Loucy (cell line): ENCODE measurements around the gene FHL1.

ENCODE experiments used
- H2AFZ ChIP-seq: fragments of 200-600 bp; sonication (generic); 2 replicates; pipeline ENCODE4 v1.6.0; 2016; ENCODE audit warnings: antibody characterized with exemption, mild to moderate bottlenecking, low read length, moderate library complexity
- H3F3A ChIP-seq: fragments of 200-600 bp; 2 replicates; pipeline ENCODE4 v1.6.0; 2016; ENCODE audit warnings: antibody characterized with exemption, low read depth, mild to moderate bottlenecking
- H3K27me3 ChIP-seq: fragments of 200-600 bp; sonication (generic); 2 replicates; pipeline ENCODE4 v1.6.1; 2014; ENCODE audit warnings: low read length, mild to moderate bottlenecking; ENCODE audit not compliant: insufficient read depth, poor library complexity, severe bottlenecking
- H3K36me3 ChIP-seq: fragments of 200-600 bp; sonication (generic); 2 replicates; pipeline ENCODE4 v1.6.1; 2016; ENCODE audit warnings: low read length; ENCODE audit not compliant: insufficient read depth
- H3K4me1 ChIP-seq: fragments of 200-600 bp; sonication (generic); 2 replicates; pipeline ENCODE4 v1.5.1; 2014; ENCODE audit warnings: low read length, mild to moderate bottlenecking; ENCODE audit not compliant: insufficient read depth, poor library complexity, severe bottlenecking
- H3K4me2 ChIP-seq: fragments of 200-600 bp; sonication (generic); 2 replicates; pipeline ENCODE4 v1.6.0; 2014; ENCODE audit warnings: antibody characterized with exemption, low read length, low read depth, mild to moderate bottlenecking; ENCODE audit not compliant: poor library complexity, severe bottlenecking
- H3K4me3 ChIP-seq: fragments of 200-600 bp; sonication (generic); 2 replicates; pipeline ENCODE4 v1.5.1; 2014; ENCODE audit warnings: low read length, mild to moderate bottlenecking, mixed read lengths; ENCODE audit not compliant: poor library complexity, severe bottlenecking
- H3K79me2 ChIP-seq: fragments of 200-600 bp; sonication (generic); 2 replicates; pipeline ENCODE4 v1.6.1; 2014; ENCODE audit warnings: low read length; ENCODE audit not compliant: insufficient read depth
- H3K9ac ChIP-seq: fragments of 200-600 bp; sonication (generic); 2 replicates; pipeline ENCODE4 v1.6.0; 2014; ENCODE audit warnings: mild to moderate bottlenecking, low read depth, low read length, moderate library complexity; ENCODE audit not compliant: poor library complexity, severe bottlenecking
- H3K9me2 ChIP-seq: fragments of 200-600 bp; sonication (generic); replicated peaks from 2 replicates; pipeline ENCODE4 v1.6.1; 2016; ENCODE audit warnings: low read depth, low read length, mixed read lengths
- H3K9me3 ChIP-seq: fragments of 200-600 bp; sonication (generic); 2 replicates; pipeline ENCODE4 v1.6.1; 2014; ENCODE audit warnings: mild to moderate bottlenecking, antibody characterized with exemption, low read length, low read depth; ENCODE audit not compliant: insufficient read depth
- H4K20me1 ChIP-seq: fragments of 200-600 bp; sonication (generic); 2 replicates; pipeline ENCODE4 v1.6.0; 2014; ENCODE audit warnings: antibody characterized with exemption, low read length, mild to moderate bottlenecking; ENCODE audit not compliant: insufficient read depth, poor library complexity, severe bottlenecking
- CTCF ChIP-seq: fragments of 200-600 bp; sonication (generic); conservative IDR thresholded peaks from 2 replicates; pipeline ENCODE4 v1.5.1; 2014; ENCODE audit warnings: mild to moderate bottlenecking, antibody characterized with exemption, low read length
- EZH2phosphoT487 ChIP-seq: fragments of 200-600 bp; IDR thresholded peaks from 2 replicates; pipeline ENCODE4 v1.6.1; 2018; ENCODE audit warnings: antibody characterized with exemption, mild to moderate bottlenecking, moderate library complexity, borderline replicate concordance

The FHL1 gene

GRCh38 chrX:136196691-136197155 is 49.4 kb downstream of the FHL1 start:
- Histone ChIP-seq H3K9ac (no peak overlapping the region), H3K4me3 (no peak overlapping the region), H2AFZ (no peak overlapping the region), H3K4me2 (no peak overlapping the region), H3K79me2 (no peaks in the 10 kb centered on the region), H3K27me3 (no peaks in the 10 kb centered on the region), H3K9me3 (no peaks in the 10 kb centered on the region), H3K36me3 (no peaks in the 10 kb centered on the region), H4K20me1 (no peaks in the 10 kb centered on the region), H3K9me2 (no peaks in the 10 kb centered on the region), H3F3A (no peaks in the 10 kb centered on the region), H3K4me1 (peaks cover 8% of the 10 kb centered on the region)
- no peak for TF ChIP-seq EZH2phosphoT487
- TF ChIP-seq CTCF, result no peak

GRCh38 chrX:136198010-136198409 is 50.7 kb downstream of the FHL1 start:
- TF ChIP-seq CTCF (no peak), EZH2phosphoT487 (no peak)
- Histone ChIP-seq H3K36me3 (no peaks in the 10 kb centered on the region), H3K9me3 (no peaks in the 10 kb centered on the region), H2AFZ (no peak overlapping the region), H3K4me3 (no peak overlapping the region), H3K79me2 (no peaks in the 10 kb centered on the region), H4K20me1 (no peaks in the 10 kb centered on the region), H3K4me2 (no peak overlapping the region), H3K9me2 (no peaks in the 10 kb centered on the region), H3K9ac (no peak overlapping the region), H3F3A (no peaks in the 10 kb centered on the region), H3K4me1 (no peaks in the 10 kb centered on the region), H3K27me3 (no peaks in the 10 kb centered on the region)

DNA sequence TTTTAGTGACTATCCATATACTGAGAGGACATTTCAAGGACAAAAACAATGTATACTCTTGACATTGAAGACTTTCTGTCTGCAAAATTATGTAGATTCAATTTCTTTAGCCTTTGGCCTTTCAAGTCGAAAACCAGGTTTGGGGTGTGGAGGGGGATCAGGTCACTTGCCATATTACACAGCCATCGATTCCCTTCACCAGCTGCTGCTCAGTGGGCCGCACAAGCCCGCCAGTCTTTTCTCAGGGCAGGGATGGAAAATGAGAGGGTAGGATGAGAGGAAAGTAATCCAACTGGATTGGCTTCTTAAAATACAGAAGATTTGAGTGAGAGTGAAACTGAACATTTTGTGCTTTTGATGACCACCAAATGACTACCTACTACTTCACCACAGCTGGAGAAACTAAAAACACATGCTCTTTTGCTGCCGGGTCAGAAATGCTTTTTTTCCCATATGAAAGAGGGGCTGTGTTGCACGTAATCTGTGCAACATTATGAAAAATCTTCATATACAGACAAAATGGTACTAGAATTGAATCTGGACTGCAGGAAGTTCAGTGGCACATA is 51.4 kb downstream of the FHL1 start:
- Histone ChIP-seq H3K27me3 (no peaks in the 10 kb centered on the region), H3K4me1 (peaks cover 4% of the 10 kb centered on the region), H4K20me1 (no peaks in the 10 kb centered on the region), H3K4me2 (no peak overlapping the region), H2AFZ (no peak overlapping the region), H3K9me2 (no peaks in the 10 kb centered on the region), H3K4me3 (no peak overlapping the region), H3K9ac (no peak overlapping the region), H3K36me3 (no peaks in the 10 kb centered on the region), H3K79me2 (no peaks in the 10 kb centered on the region), H3F3A (no peaks in the 10 kb centered on the region), H3K9me3 (no peaks in the 10 kb centered on the region)
- no peak for TF ChIP-seq EZH2phosphoT487
- no peak for TF ChIP-seq CTCF
